ENCODE data around the gene UNC80.

UNC80 gene

DNA sequence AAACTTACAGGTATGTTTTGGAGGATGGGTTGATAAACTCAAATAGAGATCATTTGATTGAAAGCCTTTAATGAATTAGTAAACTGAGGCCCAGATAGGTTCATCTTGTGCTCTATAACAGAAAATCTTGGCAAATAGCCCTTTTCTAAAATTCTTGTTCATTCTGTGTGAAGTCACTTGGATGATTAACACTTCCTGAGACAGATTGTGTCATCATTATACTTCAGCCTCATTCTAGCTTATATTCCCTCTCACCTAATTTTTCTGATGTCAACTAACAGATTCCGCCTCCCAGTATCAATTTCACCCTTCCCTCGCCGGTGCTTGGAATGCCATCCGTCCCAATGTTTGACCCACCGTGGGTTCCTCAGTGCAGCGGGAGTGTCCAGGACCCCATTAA lies 146.6 kb downstream of the UNC80 start:
- no peaks in the 10 kb centered on the region for H3K27me3 ChIP-seq (ENCODE audit: insufficient read depth, low read length, poor library complexity)
- WGBS (ENCODE audit: extremely low coverage, insufficient coverage, low lambda C conversion rate): no CpG with 5 or more reads among the region's 6 CpGs
- no peak overlapping the region for H4K5ac ChIP-seq (ENCODE audit: low read length)
- no peaks in the 10 kb centered on the region for H3K79me2 ChIP-seq (ENCODE audit: control insufficient read depth, insufficient read depth, low read length)
- H2BK5ac ChIP-seq (ENCODE audit: low read length): no peak overlapping the region
- no peak overlapping the region for H3K4ac ChIP-seq (ENCODE audit: low read depth, low read length)
- no peak overlapping the region for H3K4me2 ChIP-seq (ENCODE audit: low read length)
- no peak overlapping the region for H3K56ac ChIP-seq (ENCODE audit: low read length)
- H2BK15ac ChIP-seq (replicated peaks; ENCODE audit: low read depth): no peak overlapping the region
- no peak overlapping the region for H3K27ac ChIP-seq (ENCODE audit: low read depth, low read length)
- H4K8ac ChIP-seq (ENCODE audit: low read depth, low read length): no peak overlapping the region
- H3K23ac ChIP-seq (ENCODE audit: low read length): no peak overlapping the region
- no peak overlapping the region for H2BK120ac ChIP-seq (ENCODE audit: low read depth, low read length)
- DNase-seq: no peak
- no peak overlapping the region for H3K4me3 ChIP-seq (ENCODE audit: low read length)
- H2AK5ac ChIP-seq (ENCODE audit: low read length): no peak overlapping the region
- H3K4me1 ChIP-seq (ENCODE audit: control insufficient read depth, low read depth, low read length): no peaks in the 10 kb centered on the region
- H3K9ac ChIP-seq (ENCODE audit: low read length): no peak overlapping the region
- H3K18ac ChIP-seq (ENCODE audit: low read length): no peak overlapping the region
- H3K79me1 ChIP-seq (ENCODE audit: low read length): no peaks in the 10 kb centered on the region
- H3K36me3 ChIP-seq (ENCODE audit: control insufficient read depth, insufficient read depth, low read length): no peaks in the 10 kb centered on the region

DNA sequence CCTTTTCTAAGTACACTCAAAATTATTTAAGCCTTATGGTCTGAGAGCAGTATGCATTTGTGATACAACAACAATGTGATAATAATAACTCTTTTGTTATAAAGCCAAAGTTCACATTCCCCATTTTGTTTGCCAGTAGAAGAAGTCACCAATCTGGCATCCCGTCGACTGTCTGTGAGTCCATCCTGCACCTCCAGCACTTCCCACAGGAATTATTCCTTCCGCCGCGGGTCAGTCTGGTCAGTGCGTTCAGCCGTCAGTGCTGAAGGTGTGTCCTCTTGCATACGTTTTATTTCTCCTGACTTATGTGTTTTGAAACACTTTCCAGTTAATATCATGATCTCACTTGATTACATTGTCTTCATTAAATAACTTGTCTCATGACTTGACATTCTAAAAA lies 150.5 kb downstream of the UNC80 start:
- H2BK120ac ChIP-seq (ENCODE audit: low read depth, low read length): no peak overlapping the region
- no peaks in the 10 kb centered on the region for H3K79me2 ChIP-seq (ENCODE audit: control insufficient read depth, insufficient read depth, low read length)

DNA sequence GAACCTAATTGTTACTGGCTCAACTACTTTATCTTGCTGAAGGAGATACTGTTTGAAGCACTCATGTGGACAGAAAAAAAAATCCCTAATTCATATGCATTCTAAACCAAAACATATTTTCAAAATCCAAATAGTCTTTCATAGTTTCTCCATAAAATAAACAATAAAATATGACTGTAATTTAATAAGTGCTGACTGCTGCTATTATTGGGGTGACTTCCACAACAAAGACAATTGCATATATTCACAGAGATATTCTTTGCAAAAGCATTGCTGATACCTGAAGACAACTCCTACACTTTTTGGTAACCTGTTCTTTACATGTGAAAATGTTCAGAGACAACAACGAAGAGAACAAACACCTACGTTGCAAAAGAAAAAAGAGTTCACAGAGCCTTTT lies 157.7 kb downstream of the UNC80 start:
- Histone ChIP-seq H3K36me3 (ENCODE audit: control insufficient read depth, insufficient read depth, low read length) (no peaks in the 10 kb centered on the region), H3K27ac (ENCODE audit: low read depth, low read length) (no peak overlapping the region), H2BK120ac (ENCODE audit: low read depth, low read length) (no peak overlapping the region), H3K27me3 (ENCODE audit: insufficient read depth, low read length, poor library complexity) (no peaks in the 10 kb centered on the region), H3K4me2 (ENCODE audit: low read length) (no peak overlapping the region), H3K4me1 (ENCODE audit: control insufficient read depth, low read depth, low read length) (no peaks in the 10 kb centered on the region), H4K8ac (ENCODE audit: low read depth, low read length) (no peak overlapping the region), H3K79me2 (ENCODE audit: control insufficient read depth, insufficient read depth, low read length) (no peaks in the 10 kb centered on the region), H3K18ac (ENCODE audit: low read length) (no peak overlapping the region), H3K4ac (ENCODE audit: low read depth, low read length) (no peak overlapping the region), H3K56ac (ENCODE audit: low read length) (no peak overlapping the region), H2BK5ac (ENCODE audit: low read length) (no peak overlapping the region), H4K5ac (ENCODE audit: low read length) (no peak overlapping the region), H3K79me1 (ENCODE audit: low read length) (no peaks in the 10 kb centered on the region), H2BK15ac (replicated peaks; ENCODE audit: low read depth) (no peak overlapping the region), H3K4me3 (ENCODE audit: low read length) (no peak overlapping the region), H3K23ac (ENCODE audit: low read length) (no peak overlapping the region), H2AK5ac (ENCODE audit: low read length) (no peak overlapping the region), H3K9ac (ENCODE audit: low read length) (no peak overlapping the region)
- no peak for DNase-seq
- no CpG with 5 or more reads among the region's 2 CpGs for WGBS (ENCODE audit: extremely low coverage, insufficient coverage, low lambda C conversion rate)

More for the DNA sequence above, 150.5 kb downstream of the UNC80 start:
- Histone ChIP-seq H2BK15ac (replicated peaks; ENCODE audit: low read depth) (no peak overlapping the region), H3K4me2 (ENCODE audit: low read length) (no peak overlapping the region), H4K8ac (ENCODE audit: low read depth, low read length) (no peak overlapping the region), H3K27me3 (ENCODE audit: insufficient read depth, low read length, poor library complexity) (no peaks in the 10 kb centered on the region), H3K23ac (ENCODE audit: low read length) (no peak overlapping the region), H3K4me1 (ENCODE audit: control insufficient read depth, low read depth, low read length) (no peaks in the 10 kb centered on the region), H3K9ac (ENCODE audit: low read length) (no peak overlapping the region), H3K27ac (ENCODE audit: low read depth, low read length) (no peak overlapping the region), H2BK5ac (ENCODE audit: low read length) (no peak overlapping the region), H4K5ac (ENCODE audit: low read length) (no peak overlapping the region), H3K56ac (ENCODE audit: low read length) (no peak overlapping the region), H3K4me3 (ENCODE audit: low read length) (no peak overlapping the region), H3K79me1 (ENCODE audit: low read length) (no peaks in the 10 kb centered on the region), H3K4ac (ENCODE audit: low read depth, low read length) (no peak overlapping the region), H2AK5ac (ENCODE audit: low read length) (no peak overlapping the region), H3K18ac (ENCODE audit: low read length) (no peak overlapping the region), H3K36me3 (ENCODE audit: control insufficient read depth, insufficient read depth, low read length) (no peaks in the 10 kb centered on the region)
- no CpG with 5 or more reads among the region's 8 CpGs for WGBS (ENCODE audit: extremely low coverage, insufficient coverage, low lambda C conversion rate)
- no peak for DNase-seq

DNA sequence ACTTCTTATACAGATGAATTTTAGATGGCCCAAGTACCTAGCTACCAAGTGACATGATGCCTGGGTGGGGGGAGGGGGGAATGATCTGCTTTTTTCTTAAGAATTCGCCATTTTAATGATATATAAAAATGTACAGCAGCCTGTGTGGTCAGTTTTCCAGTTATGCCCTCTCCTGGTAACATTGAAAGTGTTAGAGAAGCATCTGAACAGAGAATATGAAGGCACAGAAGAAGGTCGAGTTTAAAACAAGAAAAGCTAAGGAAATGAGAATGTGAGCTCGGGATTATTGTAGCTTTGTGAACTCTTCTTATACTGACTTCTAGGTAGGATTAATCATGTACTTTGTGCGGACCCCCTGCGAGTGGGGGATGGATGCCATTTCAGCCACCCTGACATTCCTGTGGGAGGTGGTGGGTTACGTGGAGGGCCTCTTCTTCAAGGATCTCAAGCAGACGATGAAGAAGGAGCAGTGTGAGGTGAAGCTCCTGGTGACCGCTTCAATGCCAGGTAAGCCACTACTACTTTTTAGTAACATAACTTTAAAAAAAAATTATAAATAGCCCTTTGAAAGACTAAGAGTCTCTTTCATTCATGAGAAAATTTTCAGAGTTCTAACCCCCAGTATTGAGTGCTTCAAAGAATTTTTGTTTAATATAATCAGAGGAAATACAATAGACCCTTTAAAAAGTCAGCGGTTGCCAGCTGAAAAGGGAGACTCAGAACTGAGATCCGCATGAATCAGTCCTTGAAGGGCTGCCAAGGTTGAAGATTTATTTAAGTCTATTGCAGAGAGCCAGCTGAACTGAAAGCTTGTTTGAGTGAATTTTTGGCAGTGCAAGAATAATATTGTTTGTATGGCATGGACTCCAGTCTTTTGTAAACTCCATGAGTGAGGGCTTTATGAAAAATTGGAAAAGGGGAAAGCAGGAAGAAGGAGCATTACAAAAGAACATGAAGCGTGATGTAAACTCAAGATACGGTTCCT lies 162.2 kb downstream of the UNC80 start:
- Histone ChIP-seq H3K56ac (ENCODE audit: low read length) (no peak overlapping the region), H2BK5ac (ENCODE audit: low read length) (no peak overlapping the region), H3K36me3 (ENCODE audit: control insufficient read depth, insufficient read depth, low read length) (no peaks in the 10 kb centered on the region), H3K4me1 (ENCODE audit: control insufficient read depth, low read depth, low read length) (no peaks in the 10 kb centered on the region), H3K4me3 (ENCODE audit: low read length) (no peak overlapping the region), H2BK15ac (replicated peaks; ENCODE audit: low read depth) (no peak overlapping the region), H2BK120ac (ENCODE audit: low read depth, low read length) (no peak overlapping the region), H3K79me1 (ENCODE audit: low read length) (no peaks in the 10 kb centered on the region), H3K18ac (ENCODE audit: low read length) (no peak overlapping the region), H3K79me2 (ENCODE audit: control insufficient read depth, insufficient read depth, low read length) (no peaks in the 10 kb centered on the region), H3K27ac (ENCODE audit: low read depth, low read length) (no peak overlapping the region), H3K27me3 (ENCODE audit: insufficient read depth, low read length, poor library complexity) (no peaks in the 10 kb centered on the region), H3K9ac (ENCODE audit: low read length) (no peak overlapping the region), H3K4ac (ENCODE audit: low read depth, low read length) (no peak overlapping the region), H3K23ac (ENCODE audit: low read length) (no peak overlapping the region), H4K5ac (ENCODE audit: low read length) (no peak overlapping the region), H2AK5ac (ENCODE audit: low read length) (no peak overlapping the region), H4K8ac (ENCODE audit: low read depth, low read length) (no peak overlapping the region), H3K4me2 (ENCODE audit: low read length) (no peak overlapping the region)
- no CpG with 5 or more reads among the region's 12 CpGs for WGBS (ENCODE audit: extremely low coverage, insufficient coverage, low lambda C conversion rate)
- DNase-seq: no peak

DNA sequence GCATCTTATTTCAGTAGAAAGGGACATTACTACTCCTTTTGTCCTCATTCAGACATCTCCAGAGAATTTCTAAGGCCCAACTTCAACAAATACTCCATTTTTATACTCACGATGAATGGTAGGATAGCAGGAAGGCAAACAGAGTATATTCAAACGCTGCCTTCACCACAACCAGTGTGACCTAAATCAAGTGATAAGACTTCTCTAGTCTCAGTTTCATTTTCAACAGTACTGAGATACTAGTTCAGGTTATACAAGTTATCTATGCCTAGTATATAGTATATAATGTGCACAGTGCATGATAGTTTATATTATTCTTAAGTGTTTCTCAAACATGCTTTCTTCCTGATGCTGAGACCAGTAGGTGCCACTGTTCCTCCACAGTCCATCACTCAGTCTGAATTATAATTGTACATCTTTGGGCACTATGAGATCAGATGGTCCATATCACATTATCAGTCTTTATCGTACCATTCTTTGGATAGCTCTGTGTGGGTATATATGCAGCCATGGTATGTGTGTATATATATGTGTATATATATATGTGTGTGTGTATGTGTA lies 164.6 kb downstream of the UNC80 start:
- no peak for DNase-seq
- H3K4me1 ChIP-seq (ENCODE audit: control insufficient read depth, low read depth, low read length): no peaks in the 10 kb centered on the region
- H2BK5ac ChIP-seq (ENCODE audit: low read length): no peak overlapping the region
- H2BK15ac ChIP-seq (replicated peaks; ENCODE audit: low read depth): no peak overlapping the region
- no peaks in the 10 kb centered on the region for H3K79me2 ChIP-seq (ENCODE audit: control insufficient read depth, insufficient read depth, low read length)
- H4K5ac ChIP-seq (ENCODE audit: low read length): no peak overlapping the region
- H3K56ac ChIP-seq (ENCODE audit: low read length): no peak overlapping the region
- H2BK120ac ChIP-seq (ENCODE audit: low read depth, low read length): no peak overlapping the region
- H4K8ac ChIP-seq (ENCODE audit: low read depth, low read length): no peak overlapping the region
- no peaks in the 10 kb centered on the region for H3K79me1 ChIP-seq (ENCODE audit: low read length)
- WGBS (ENCODE audit: extremely low coverage, insufficient coverage, low lambda C conversion rate): no CpG with 5 or more reads among the region's 3 CpGs
- H3K4me2 ChIP-seq (ENCODE audit: low read length): no peak overlapping the region
- H3K9ac ChIP-seq (ENCODE audit: low read length): no peak overlapping the region
- H2AK5ac ChIP-seq (ENCODE audit: low read length): no peak overlapping the region
- no peak overlapping the region for H3K4me3 ChIP-seq (ENCODE audit: low read length)
- H3K36me3 ChIP-seq (ENCODE audit: control insufficient read depth, insufficient read depth, low read length): no peaks in the 10 kb centered on the region
- no peak overlapping the region for H3K27ac ChIP-seq (ENCODE audit: low read depth, low read length)
- no peak overlapping the region for H3K18ac ChIP-seq (ENCODE audit: low read length)
- no peaks in the 10 kb centered on the region for H3K27me3 ChIP-seq (ENCODE audit: insufficient read depth, low read length, poor library complexity)
- H3K23ac ChIP-seq (ENCODE audit: low read length): no peak overlapping the region
- no peak overlapping the region for H3K4ac ChIP-seq (ENCODE audit: low read depth, low read length)
